ENCODE measurements around the gene FHOD1. TPM values are rescaled to one million over a fixed set of nuclear protein-coding genes. Genes with fewer than 3 reads are reported as not detected.

FHOD1 gene
- total and polyA plus RNA-seq, 10 of the 15 experiments (the other 5 are each of a cell fraction or from before 2014, with no cell fraction given): 8.9 to 65.7 (median 18.1) TPM

GRCh38 chr16:67194260-67194659 is 53.0 kb downstream of the FHOD1 start:
- no peak overlapping the region for H3K4me2 ChIP-seq (ENCODE audit: control insufficient read depth, insufficient read depth)
- H4K20me1 ChIP-seq (ENCODE audit: control insufficient read depth, insufficient read depth): peaks cover 7% of the 10 kb centered on the region
- no peaks in the 10 kb centered on the region for H3K9me3 ChIP-seq (replicated peaks; ENCODE audit: control insufficient read depth, insufficient read depth, low read length)
- 96% methylated on average over 6 of the region's 6 CpGs for WGBS (ENCODE audit: insufficient coverage, insufficient replicate concordance, low lambda C conversion rate, missing lambda C conversion rate)
- no peak overlapping the region for H2AFZ ChIP-seq (ENCODE audit: control insufficient read depth, low read depth, low read length)
- FAIRE-seq (no peak), ATAC-seq (no peak), DNase-seq (ENCODE audit: low read depth, low spot score) (no peak)
- ChIA-PET POLR2A (interaction anchor here (0.6 to 4.7 kb wide), 3 partner anchors 8 to 157 kb away, joined by 3 to 22 read pairs (median 5); partner anchors contain the start of gene TMEM208), RAD21 (ENCODE audit: unreplicated experiment) (no interaction called here), CTCF (interaction anchor here (0.8 to 1.7 kb wide), 4 partner anchors 9 to 240 kb away, joined by 3 to 4 read pairs (median 4); partner anchors contain the start of genes FHOD1 and TMEM208), SMC1A (ENCODE audit: uncharacterized antibody, unreplicated experiment) (no interaction called here)
- peaks cover 8% of the 10 kb centered on the region for H3K4me1 ChIP-seq (ENCODE audit: control insufficient read depth, insufficient read depth, low read length)
- peaks cover 14 to 30% of the 10 kb centered on the region in 2 experiments for H3K36me3 ChIP-seq (ENCODE audit: control insufficient read depth in 2 of 2, insufficient read depth in 2 of 2, low read length in 1 of 2)
- no peaks in the 10 kb centered on the region for H3K27me3 ChIP-seq (replicated peaks in 1 of 2; ENCODE audit: control insufficient read depth in 2 of 2, insufficient read depth in 2 of 2, low read length in 1 of 2)
- no peak overlapping the region for H3K27ac ChIP-seq (ENCODE audit: control insufficient read depth, insufficient read depth)
- peak overlapping the region; percentile 99; the same call in 1 of the 2 replicates for H3K4me3 ChIP-seq
- BruUV-seq (replicated peaks): no TSS peak
- intact Hi-C loops (cut with micrococcal nuclease; ENCODE audit: unreplicated experiment): no loop called here
- peaks cover 23% of the 10 kb centered on the region for H3K79me2 ChIP-seq (ENCODE audit: control insufficient read depth, insufficient read depth, low read length)
- TF ChIP-seq RCOR1 (conservative IDR thresholded peaks at IDR 0.05; ENCODE audit: low read depth, low read length) (no peak), SMAD5 (IDR thresholded peaks at IDR 0.05; ENCODE audit: low read depth) (no peak), KLF5 (IDR thresholded peaks at IDR 0.05; ENCODE audit: partially characterized antibody) (no peak), SMC3 (IDR thresholded peaks at IDR 0.05; ENCODE audit: borderline replicate concordance, low read length) (no peak), ZNF274 (IDR thresholded peaks at IDR 0.05; ENCODE audit: insufficient read depth, insufficient read length) (no peak), YBX1 (IDR thresholded peaks at IDR 0.05) (no peak), SUPT20H (IDR thresholded peaks at IDR 0.05; ENCODE audit: borderline replicate concordance, control insufficient read depth, low read depth, low read length) (no peak), ATF7 (IDR thresholded peaks at IDR 0.05; ENCODE audit: low read depth) (no peak), ZBTB40 (IDR thresholded peaks at IDR 0.05; ENCODE audit: borderline replicate concordance) (no peak)
- H3K9ac ChIP-seq (ENCODE audit: control insufficient read depth, insufficient read depth, low read length): no peak overlapping the region
- in situ Hi-C loops (cut with MboI): no loop called here

Data from GM12878 (cell line).